Spinal cord (tissue), 10 donors: ENCODE measurements around the gene RPS15A. TPM values are rescaled to one million over a fixed set of nuclear protein-coding genes. Genes with fewer than 3 reads are reported as not detected.
"Not testable (repeated sequence)": the region's sequence is repeated elsewhere in the genome, so short reads cannot be mapped to it uniquely, and the experiment has no call there.

ENCODE experiments used
- DNase-seq, 6 donors: peaks; one replicate each; pipeline versions ENCODE4 v3.0.0 to v3.0.0-alpha.2; 2013 to 2015; ENCODE audit warnings: low spot score in 6 of 6, low read depth in 4 of 6
- H3K27ac ChIP-seq: one replicate; pipeline ENCODE4 v1.5.1; 2013; ENCODE audit warnings: low read depth, low read length, control low read depth
- H3K27me3 ChIP-seq: one replicate; pipeline ENCODE4 v1.6.1; 2013; ENCODE audit warnings: low read length; ENCODE audit not compliant: control insufficient read depth, insufficient read depth
- H3K36me3 ChIP-seq: one replicate; pipeline ENCODE4 v1.6.1; 2013; ENCODE audit warnings: low read length; ENCODE audit not compliant: control insufficient read depth, insufficient read depth
- H3K4me1 ChIP-seq: one replicate; pipeline ENCODE4 v1.6.1; 2013; ENCODE audit warnings: low read length; ENCODE audit not compliant: control insufficient read depth, insufficient read depth
- H3K4me3 ChIP-seq: one replicate; pipeline ENCODE4 v1.5.1; 2013; ENCODE audit warnings: low read depth, low read length, control low read depth
- H3K9me3 ChIP-seq: one replicate; pipeline ENCODE4 v1.6.1; 2013; ENCODE audit warnings: low read length; ENCODE audit not compliant: control insufficient read depth, insufficient read depth
- WGBS: methylation state at CpG from one replicate; pipeline ENCODE4 v1.1.5; 2013; ENCODE audit warnings: missing lambda C conversion rate; ENCODE audit not compliant: insufficient coverage; 5-methylcytosine and 5-hydroxymethylcytosine counted together
- polyA plus RNA-seq, 2 donors: library from polyadenylated mRNA; unstranded; fragments of 120-200 nt; gene quantifications; one replicate each; pipeline ENCODE4 v1.2.1, GENCODE V29; 2013; ENCODE audit not compliant: insufficient read length in 2 of 2
- total RNA-seq, 2 donors: library from RNA; depleted of rRNA in 1 of 2; stranded (reverse); fragments of 120-200 nt in 1 of 2; fragments of >200 nt in 1 of 2; gene quantifications; one replicate each; pipeline versions ENCODE4 v1.2.3 to v1.2.4, GENCODE V29; 2013 to 2014
- donor health status: healthy.

The RPS15A gene
- total and polyA plus RNA-seq, 4 donors: 894 to 2,682 (median 948) TPM

DNA sequence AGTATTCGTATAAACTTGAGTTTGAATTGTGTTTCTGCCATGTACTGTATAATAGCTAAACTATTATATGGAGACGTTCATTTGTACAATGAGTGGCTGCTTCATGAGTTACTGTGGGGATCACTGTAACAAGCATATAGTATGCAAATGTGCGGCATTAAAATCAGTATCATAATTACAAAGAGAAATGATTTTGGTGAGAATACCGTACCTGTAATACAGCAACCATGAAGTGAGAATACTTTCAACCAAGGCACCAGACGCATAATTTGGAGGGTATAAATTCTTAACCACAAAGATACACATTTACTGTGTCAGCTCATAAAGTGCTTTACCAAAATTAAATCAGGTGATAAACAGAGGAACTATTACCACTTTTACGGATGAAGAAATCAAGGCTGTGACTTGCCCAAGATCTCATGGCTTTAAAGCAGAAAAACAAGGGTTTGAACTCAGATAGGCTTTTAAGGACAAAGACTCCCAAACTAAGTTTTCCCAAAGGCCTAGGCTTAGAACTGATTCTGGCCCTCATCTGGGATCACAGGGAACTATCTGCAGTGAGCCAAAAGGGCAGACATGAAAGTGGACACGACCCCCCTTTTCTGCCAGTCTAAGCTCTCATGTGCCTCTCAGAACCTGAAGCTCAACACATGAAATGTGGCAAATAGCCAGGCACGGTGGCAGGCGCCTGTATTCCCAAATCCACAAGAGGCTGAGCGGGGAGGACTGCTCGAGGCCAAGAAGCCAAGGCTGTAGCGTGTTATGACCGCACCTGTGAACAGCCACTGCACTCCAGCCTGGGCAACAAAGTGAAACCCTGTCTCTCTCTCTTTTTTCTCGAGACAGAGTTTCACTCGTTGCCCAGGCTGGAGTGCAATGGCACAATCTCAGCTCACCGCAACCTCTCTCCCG is 6.4 kb downstream of the RPS15A start:
- WGBS: 92% methylated on average over 12 of the region's 17 CpGs
- H3K36me3 ChIP-seq: peaks cover 35% of the 10 kb centered on the region

GRCh38 chr16:18782697-18783429 is 7.3 kb downstream of the RPS15A start:
- no peak for DNase-seq
- WGBS: 100% methylated on average over 2 of the region's 8 CpGs
- Histone ChIP-seq H3K9me3 (no peaks in the 10 kb centered on the region), H3K27ac (no peak overlapping the region), H3K4me3 (no peak overlapping the region), H3K27me3 (no peaks in the 10 kb centered on the region), H3K4me1 (peaks cover 15% of the 10 kb centered on the region), H3K36me3 (peaks cover 31% of the 10 kb centered on the region)

More for the DNA sequence above, 6.4 kb downstream of the RPS15A start:
- H3K4me1 ChIP-seq: peaks cover 19% of the 10 kb centered on the region
- no peak overlapping the region for H3K4me3 ChIP-seq
- H3K27me3 ChIP-seq: no peaks in the 10 kb centered on the region
- no peaks in the 10 kb centered on the region for H3K9me3 ChIP-seq
- DNase-seq: no peak
- no peak overlapping the region for H3K27ac ChIP-seq

DNA sequence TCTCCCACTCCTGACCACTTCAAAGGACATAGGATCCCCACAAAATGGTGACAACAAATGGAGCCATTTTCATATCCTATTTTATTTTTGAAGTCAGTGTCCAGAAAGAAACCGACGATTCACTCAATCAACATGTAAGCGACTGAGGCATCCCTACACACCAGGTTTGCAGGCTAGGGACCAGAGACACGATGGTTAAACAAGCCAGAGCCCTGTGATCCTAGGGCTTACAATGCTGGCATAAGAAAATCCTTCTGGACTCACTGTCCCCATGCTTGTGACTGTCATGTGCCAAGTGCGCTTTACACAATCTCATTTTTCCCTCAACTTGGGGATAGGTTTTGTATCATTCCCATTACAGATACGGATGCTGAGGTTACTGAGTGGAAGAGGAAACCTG is 8.9 kb downstream of the RPS15A start:
- H3K27ac ChIP-seq, H3K27me3 ChIP-seq, H3K9me3 ChIP-seq, H3K4me1 ChIP-seq, H3K4me3 ChIP-seq, DNase-seq: not testable (repeated sequence)
- H3K36me3 ChIP-seq: peaks cover 21% of the 10 kb centered on the region
- no CpG with 5 or more reads among the region's 6 CpGs for WGBS

DNA sequence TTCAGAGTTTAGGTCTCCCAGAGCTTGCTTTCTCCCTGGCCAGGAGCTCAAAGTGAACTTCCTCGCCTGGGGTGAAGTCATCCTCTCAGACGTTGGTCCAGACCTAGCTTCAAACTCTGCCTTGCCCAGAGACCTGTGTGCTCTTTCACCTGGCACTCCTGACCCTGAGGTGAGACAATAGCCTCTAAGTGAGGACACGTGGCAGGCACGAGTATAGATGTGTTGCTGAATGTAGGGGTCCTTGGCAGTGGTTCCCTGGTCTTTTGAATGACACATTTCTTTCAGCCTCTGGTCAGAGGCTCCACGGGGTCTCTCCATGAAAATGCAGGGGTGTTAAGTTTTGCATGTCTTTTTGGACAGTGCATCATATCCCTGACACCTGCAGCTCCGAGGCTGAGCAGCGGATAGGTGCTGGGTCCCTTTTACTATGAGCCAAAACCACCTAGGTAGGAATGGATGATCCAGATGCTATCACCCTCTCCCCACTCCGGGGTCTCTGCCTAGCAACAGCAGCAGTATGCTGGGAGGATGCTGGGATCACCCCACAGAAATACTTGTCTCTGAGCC is 9.6 kb downstream of the RPS15A start:
- not testable (repeated sequence) for DNase-seq, H3K4me1 ChIP-seq, H3K27ac ChIP-seq, H3K27me3 ChIP-seq, H3K4me3 ChIP-seq, H3K9me3 ChIP-seq
- peaks cover 17% of the 10 kb centered on the region for H3K36me3 ChIP-seq
- 67% methylated on average over 5 of the region's 8 CpGs for WGBS

DNA sequence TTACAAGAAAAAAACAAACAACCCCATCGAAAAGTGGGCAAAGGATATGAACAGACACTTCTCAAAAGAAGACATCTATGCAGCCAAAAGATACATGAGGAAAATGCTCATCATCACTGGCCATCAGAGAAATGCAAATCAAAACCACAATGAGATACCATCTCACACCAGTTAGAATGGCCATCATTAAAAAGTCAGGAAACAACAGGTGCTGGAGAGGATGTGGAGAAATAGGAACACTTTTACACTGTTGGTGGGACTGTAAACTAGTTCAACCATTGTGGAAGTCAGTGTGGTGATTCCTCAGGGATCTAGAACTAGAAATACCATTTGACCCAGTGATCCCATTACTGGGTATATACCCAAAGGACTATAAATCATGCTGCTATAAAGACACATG is 12.5 kb downstream of the RPS15A start:
- not testable (repeated sequence) for H3K4me1 ChIP-seq, H3K9me3 ChIP-seq, H3K27me3 ChIP-seq, DNase-seq, H3K27ac ChIP-seq, H3K36me3 ChIP-seq, H3K4me3 ChIP-seq
- no CpG with 5 or more reads among the region's 1 CpG for WGBS

- not testable (repeated sequence) for H3K4me1 ChIP-seq
- 56% methylated on average over 1 of the region's 5 CpGs for WGBS
Measured at GRCh38 chr16:18776334-18776733, 13.8 kb downstream of the RPS15A start.

DNA sequence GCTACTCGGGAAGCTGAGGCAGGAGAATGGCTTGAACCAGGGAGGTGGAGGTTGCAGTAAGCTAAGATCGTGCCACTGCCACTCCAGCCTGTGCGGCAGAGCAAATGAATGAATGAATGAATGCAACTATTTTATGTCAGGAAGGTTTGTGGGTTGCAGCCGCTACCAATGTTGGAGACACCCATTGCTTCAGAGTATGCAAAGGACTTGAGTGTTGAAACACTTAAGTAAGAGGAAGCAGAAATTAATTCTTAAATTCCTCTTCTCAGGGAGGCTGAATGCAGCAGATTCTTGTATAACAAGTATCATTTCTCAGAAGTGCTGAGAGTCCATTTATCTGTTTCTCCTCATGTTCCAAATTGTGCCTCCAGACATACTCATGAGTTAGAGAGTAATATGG is 15.5 kb downstream of the RPS15A start:
- WGBS: 89% methylated on average over 3 of the region's 4 CpGs
- not testable (repeated sequence) for H3K27ac ChIP-seq, DNase-seq, H3K4me1 ChIP-seq, H3K27me3 ChIP-seq, H3K36me3 ChIP-seq, H3K4me3 ChIP-seq, H3K9me3 ChIP-seq

More at GRCh38 chr16:18776334-18776733, 13.8 kb downstream of the RPS15A start:
- not testable (repeated sequence) for DNase-seq, H3K27ac ChIP-seq, H3K36me3 ChIP-seq, H3K4me3 ChIP-seq, H3K27me3 ChIP-seq, H3K9me3 ChIP-seq

DNA sequence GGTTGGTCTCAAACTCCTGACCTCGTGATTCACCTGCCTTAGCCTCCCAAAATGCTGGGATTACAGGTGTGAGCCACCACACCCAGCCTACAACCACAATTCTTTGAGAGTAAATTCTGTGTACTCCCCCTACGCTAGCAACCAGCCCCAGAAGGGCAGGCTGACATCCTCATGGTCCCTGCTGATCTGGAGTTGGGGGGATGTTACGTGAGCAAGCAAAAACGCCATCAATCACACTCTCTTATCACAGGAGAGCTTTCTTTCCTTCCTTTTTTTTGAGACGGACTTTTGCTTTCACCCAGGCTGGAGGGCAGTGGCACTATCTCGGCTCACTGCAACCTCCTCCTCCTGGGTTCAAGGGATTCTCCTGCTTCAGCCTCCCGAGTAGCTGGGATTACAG is 18.0 kb downstream of the RPS15A start:
- not testable (repeated sequence) for H3K27me3 ChIP-seq, H3K4me3 ChIP-seq, DNase-seq, H3K9me3 ChIP-seq, H3K27ac ChIP-seq, H3K36me3 ChIP-seq, H3K4me1 ChIP-seq
- 95% methylated on average over 4 of the region's 7 CpGs for WGBS

- not testable (repeated sequence) for H3K27ac ChIP-seq, H3K4me3 ChIP-seq, H3K27me3 ChIP-seq, H3K4me1 ChIP-seq, H3K36me3 ChIP-seq, DNase-seq, H3K9me3 ChIP-seq
- WGBS: 93% methylated on average over 4 of the region's 11 CpGs
Measured at GRCh38 chr16:18770336-18770962, 19.7 kb downstream of the RPS15A start.
